SIG-M5 (cell line): ENCODE measurements around the gene H2AZ1.
"Not testable (repeated sequence)": the region's sequence is repeated elsewhere in the genome, so short reads cannot be mapped to it uniquely, and the experiment has no call there.

Source experiments
- DNase-seq: peaks from one replicate; lab custom pipeline; 2025; lab: John Stamatoyannopoulos, UW

H2AZ1 gene

DNA sequence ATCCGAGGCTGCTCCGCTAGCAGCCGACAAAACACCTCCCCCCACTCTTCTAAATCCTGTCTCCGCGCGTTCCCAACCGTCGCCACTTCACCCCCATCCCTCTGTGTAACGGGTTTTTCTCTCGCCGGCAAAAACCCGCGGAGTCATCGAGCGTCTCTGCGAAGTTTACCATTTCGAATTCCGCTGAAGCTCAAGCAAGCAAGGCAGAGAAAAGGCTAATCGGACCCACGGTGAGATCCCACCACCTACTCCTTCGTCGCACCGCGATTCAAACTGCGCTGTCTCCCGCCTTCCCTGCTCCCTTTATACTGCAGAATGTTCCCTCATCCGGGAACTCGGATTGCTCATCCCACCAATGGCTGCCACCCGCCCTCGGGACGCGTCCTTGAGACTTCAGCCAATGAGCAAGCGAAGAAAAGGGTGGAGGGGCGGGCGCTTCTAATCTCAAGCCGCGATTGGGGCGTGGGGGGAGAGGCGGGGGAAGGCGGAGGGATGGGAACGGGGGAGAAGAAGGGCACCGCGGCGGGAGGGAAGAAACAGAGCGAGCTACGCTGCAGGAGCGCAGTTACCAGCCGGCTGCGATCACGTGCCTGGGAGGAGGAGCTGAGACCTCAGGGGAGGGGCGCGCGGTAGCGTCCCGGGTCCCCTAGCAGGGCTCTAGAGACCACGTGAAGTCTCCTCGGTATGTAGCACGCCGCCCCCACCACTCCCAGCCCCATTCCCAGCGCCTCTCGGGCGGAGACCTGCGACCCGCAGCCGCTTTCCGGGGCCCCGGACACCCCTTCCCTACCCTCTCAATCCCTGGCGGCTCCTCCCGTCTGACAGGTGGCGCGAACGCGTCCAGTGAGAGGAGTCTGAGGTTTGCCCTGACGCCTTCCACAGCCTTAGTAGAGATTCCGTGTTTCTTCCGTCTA is at the start of gene H2AZ1:
Gene H2AZ1 (minus strand): TSS at position 277 of the 914 bp plus-strand sequence. CDS start 105 bp downstream, at position 172.
- DNase-seq: peak; percentile 79

DNA sequence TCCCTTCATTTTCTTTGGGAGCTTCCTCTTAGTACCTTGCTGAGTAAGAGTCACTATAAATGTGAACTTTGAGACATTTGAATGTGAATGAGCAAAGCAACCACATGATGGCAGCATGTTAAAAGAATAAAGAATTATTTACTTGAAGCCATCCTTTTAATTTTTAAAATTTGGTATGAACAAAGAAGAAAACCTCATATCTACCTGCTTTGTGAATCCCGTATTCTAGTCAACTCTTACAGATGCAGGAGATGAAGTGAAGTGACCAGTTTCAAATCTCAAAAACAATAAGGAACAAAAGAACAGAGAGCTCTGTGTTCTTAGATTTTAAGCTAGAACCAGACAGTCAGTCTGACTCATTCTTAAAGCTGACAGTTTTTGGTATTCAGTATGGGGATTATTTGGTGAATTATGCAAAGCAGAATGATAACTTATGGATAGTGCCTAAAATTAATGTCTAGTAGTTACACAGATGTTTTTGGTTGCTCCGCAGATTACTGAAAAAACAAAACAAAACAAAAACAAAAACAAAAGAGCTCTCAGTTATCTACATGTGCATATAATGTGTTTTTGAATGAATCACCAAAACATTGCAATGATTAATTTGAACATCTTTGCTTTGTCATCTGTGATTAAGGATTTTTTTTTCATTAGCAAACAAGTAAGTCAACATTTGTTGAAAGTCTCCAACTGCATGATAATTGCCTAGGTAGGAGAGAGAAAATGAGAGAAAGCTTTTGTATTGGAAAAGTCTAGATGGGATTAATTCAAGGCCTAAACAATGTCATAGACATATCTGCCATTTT is 48.2 kb upstream of the H2AZ1 start:
- DNase-seq: no peak

DNA sequence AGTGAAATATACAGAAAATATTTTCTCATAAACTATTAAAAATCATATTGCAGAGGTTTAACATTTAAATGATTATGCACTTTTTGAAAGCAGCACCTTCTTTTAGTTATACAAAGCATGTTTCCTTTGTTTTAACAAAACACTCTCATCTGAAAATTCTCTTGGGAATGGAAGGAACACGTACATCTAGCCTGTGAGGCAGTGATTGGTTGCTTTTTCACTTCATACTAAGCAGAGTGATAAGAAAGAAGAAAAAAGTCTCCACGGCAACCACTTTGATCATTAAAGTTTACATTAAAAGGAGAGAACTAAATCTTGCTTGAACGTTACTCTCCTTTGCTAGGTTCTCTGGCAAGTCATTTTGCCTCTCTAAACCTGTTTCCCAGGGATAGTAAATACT is 41.7 kb upstream of the H2AZ1 start:
- no peak for DNase-seq

DNA sequence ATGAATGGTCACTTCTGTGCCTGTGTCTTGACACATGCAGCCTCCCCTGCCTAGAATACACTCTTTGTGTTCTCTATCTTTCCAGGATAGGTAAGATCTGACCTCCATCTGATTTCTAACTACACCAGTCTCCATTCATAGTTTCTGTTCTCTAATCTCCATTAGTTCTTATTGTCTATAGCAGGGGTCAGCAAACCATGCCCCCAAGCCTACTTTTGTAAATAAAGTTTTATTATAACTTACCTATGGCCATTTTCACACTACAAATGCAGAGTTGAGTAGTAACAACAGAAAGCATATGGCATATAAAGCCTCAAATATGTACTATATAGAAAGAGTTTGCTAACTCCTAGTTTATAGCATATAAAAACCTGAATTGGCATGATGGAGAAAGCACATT is 37.6 kb upstream of the H2AZ1 start:
- no peak for DNase-seq

DNA sequence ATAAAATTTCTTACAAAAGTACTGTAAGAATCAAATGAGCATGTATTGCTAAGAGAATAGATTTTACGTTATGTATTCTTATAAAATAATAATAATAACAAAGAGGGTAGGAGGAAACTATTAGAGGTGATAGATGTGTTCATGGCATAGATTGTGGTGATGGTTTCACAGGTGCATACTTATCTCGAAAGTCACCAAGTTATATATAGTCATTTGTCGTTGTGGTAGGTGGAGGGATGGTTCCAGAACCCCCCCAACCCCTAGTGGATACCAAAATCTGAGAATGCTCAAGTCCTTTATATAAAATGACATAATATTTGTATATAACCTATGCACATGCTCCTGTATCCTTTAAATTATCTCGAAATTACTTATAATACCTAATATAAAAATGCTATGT is 36.7 kb upstream of the H2AZ1 start:
- no peak for DNase-seq

DNA sequence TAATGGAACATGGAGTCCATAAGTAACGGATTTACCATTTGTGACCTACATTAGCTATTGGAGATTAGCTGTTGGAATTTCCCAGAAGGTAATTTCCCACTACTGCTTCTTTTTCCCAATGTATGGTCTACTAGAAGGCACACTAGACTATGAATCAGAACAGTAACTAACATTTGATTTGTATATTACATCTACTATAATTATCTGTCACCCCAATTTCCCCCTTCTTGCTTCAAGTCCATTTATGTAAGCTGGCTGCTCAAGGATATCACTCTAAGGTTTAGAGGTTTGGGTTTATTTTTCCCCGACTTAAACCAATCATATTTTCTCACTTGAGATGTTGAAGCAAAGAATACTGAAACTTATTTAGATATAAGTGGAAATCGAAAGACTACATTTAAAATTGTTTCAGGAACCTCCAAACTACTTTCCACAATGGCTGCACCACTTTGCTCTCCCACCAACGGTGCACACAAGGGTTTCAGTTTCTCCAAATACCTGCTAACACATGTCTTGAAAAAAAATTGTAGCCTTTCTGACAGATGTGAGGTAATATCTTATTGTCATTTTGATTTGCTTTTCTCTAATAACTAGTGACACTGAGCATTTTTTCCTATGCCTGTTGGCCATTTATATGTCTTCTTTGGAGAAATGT is 33.3 kb upstream of the H2AZ1 start:
- DNase-seq: no peak

DNA sequence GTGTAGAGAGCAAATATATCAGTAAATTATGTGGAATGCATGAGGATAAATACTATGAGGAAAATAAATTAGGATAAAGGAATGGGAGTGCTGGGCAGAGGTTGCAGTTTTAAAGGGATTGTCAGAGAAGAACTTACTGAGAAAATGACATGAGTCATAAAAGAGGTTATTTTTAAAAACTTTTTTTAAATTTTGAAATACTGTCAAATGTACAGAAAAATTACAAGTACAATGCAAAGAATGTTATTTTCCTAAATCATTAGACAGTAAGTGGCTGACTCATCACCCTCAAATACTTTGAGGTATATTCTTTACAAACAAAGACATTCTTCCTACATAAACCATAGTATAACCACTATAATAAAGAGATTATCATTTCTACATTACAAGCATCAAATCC is 29.8 kb upstream of the H2AZ1 start:
- DNase-seq: no peak

DNA sequence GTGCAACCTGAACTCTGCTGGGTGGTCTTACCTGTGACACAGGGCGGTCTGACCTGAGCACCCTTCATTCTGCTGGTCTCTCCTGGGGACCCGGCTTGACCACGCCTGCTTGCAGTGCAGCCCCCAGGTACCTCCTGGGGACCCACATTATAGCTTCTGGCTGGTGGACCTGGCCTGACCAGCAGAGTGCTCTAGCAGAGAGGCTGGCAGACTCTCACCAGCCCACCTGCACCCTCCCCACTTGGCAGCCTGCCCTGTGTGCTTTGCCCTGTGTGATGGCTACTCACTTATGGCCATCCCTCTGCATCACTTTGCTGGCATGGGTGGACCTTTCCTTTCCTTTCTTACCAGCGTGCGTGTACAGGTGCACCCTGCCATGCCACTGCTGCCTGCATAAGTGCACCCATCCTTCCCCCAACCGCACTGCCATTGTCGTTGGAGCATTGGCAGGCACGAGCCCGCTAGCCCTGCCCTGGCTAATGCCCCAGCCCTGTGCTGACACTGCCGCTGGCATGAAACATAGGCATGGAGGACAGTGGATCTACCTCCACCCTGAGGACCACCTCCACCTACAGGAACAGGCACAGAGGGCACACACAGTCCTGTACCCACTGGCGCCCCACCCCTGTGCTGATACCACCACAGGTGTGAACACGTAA is 21.5 kb upstream of the H2AZ1 start:
- no peak for DNase-seq

DNA sequence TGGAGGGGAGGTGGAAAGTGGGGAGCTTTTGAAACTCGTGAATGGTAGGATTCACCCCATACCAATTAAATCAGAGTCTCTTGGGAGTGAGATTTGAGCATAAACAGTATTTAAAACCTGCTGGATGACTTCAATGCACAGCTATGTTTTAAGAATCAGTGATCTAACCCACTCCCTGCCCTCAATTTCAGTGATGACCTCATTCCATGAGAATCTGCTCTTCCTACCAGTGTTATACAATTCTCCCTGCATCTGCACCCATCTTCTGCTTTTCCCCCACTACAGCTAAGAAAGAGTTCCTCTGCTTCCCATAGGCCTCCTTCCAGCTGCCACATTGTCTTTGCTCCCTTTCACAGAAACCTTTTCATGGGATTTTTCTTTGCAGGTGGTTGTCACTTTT is 18.3 kb upstream of the H2AZ1 start:
- DNase-seq: no peak

DNA sequence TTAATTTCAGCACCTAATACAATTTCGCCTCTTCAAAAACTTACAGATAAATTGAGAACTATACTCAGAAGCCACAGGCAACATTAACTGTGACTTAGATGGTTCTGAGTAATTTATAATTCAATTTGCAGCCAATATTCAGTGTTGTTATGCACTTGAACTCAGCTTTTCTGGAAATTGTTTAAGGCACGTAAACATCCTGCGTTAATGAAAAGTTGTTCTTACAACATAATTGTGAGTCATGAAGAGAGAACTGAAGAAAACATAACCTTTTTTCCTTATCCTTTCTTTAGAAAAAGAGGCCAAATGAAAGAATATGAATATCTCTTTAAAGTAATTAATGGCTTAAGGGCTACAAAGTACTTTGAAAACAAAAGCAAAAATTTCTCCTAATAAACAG is 16.6 kb upstream of the H2AZ1 start:
- no peak for DNase-seq

DNA sequence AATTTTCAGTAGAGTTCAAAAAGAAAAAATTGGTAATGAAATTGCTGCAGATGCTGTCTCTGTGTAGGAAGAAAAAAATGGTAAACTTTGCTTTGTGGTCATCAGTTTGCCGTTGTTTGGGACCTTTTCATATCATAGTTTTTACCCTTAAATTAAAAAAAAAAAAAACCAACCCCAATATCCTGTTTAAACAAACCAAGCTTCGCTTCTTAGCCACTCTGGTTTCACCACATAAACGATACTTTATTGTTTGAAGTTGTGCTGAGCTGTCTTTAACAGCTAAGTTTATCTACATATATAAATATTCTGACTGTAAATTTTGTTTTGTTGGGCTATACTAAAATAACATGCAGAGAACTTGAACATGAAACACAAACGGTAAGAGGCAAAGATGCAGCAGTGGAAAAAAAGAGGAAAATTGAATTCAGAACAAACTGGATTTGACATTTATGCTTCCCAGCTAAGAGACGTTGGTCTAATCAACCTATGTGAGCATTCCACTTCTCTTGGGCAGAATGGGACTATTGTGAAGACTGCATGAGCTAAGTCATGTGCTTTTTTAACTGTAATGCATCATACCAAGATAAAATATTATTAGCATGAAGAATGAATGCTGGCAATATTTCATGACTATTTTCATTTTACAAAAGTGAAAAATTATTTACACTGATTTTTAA is 15.7 kb upstream of the H2AZ1 start:
- no peak for DNase-seq

DNA sequence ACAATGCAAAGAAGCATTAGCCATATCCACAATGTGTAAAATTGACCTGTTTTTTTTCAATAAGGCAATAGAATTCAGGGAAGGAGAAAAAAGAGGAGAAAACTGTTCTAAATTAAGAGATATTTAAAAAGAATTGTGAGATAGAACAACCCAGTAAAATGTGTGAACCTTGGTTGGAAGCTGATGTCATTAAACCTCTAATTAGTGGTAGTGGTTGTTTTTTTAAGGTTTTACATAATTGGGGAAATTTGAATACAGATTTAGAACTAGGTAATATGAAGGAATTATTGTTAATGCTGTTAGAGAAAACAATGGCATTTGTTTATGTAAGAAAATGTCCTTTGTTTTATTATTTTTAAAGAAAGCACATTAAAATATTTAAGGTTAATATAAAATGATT is 15.1 kb upstream of the H2AZ1 start:
- no peak for DNase-seq

DNA sequence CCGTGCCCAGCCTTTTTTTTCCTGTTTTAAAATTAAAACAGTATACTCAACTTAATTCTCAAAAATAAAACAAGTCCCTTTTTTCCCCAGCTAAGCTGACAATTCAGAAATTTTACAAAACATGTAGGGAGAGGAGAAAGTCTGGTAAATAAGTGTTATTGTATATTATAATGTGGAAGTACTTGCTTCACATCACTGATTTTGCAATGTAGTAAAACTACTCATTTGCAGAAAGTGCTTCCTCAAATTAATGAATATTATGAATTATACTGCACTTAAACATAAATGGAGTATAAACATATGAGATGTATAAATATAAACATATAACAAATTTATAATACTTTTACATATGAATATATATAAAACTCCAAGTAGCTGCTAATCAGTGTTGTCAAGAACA is 11.6 kb upstream of the H2AZ1 start:
- no peak for DNase-seq

DNA sequence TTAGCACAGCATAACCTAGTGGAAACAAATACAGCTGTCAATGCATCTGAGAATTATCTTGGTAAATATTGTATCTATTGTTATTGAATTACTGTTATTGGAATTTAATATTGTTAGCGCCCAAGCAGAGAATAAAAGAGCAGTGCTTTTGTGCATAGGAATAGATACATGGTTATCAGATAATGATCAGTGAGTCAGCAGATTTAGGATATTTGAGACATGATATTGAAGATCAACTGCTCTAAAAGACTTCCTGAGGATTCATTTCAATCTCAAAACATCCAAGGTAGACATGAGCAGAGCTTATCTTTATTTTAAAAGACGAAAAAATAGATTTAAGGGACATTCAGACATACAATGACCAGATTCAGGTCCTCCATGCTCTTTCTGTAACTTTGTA is 10.6 kb upstream of the H2AZ1 start:
- no peak for DNase-seq

DNA sequence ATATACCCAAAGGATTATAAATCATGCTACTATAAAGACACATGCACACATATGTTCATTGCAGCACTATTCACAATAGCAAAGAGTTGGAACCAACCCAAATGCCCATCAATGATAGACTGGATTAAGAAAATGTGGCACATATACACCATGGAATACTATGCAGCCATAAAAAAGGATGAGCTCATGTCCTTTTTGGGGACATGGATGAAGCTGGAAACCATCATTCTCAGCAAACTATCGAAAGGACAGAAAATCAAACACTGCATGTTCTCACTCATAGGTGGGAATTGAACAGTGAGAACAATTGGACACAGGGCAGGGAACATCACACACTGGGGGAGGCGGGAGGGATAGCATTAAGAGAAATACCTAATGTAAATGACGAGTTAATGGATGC is 8.1 kb upstream of the H2AZ1 start:
- not testable (repeated sequence) for DNase-seq

DNA sequence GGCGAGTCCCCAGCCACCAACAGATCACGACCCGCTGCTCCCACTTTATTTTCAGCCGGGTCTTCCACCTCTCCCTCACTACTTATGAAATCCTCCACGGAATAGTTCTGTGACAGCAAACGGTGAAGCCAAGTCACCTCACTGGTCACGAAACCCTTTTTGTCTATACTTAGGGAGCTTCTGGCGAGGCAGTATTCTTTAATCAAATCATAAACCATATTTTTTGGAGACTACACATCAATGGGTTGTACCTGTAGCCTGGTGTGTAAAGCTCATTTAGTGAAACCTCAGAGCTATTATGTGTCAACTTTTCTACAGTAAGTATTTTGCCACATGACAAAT is 809 bp upstream of the H2AZ1 start:
- DNase-seq: no peak

DNA sequence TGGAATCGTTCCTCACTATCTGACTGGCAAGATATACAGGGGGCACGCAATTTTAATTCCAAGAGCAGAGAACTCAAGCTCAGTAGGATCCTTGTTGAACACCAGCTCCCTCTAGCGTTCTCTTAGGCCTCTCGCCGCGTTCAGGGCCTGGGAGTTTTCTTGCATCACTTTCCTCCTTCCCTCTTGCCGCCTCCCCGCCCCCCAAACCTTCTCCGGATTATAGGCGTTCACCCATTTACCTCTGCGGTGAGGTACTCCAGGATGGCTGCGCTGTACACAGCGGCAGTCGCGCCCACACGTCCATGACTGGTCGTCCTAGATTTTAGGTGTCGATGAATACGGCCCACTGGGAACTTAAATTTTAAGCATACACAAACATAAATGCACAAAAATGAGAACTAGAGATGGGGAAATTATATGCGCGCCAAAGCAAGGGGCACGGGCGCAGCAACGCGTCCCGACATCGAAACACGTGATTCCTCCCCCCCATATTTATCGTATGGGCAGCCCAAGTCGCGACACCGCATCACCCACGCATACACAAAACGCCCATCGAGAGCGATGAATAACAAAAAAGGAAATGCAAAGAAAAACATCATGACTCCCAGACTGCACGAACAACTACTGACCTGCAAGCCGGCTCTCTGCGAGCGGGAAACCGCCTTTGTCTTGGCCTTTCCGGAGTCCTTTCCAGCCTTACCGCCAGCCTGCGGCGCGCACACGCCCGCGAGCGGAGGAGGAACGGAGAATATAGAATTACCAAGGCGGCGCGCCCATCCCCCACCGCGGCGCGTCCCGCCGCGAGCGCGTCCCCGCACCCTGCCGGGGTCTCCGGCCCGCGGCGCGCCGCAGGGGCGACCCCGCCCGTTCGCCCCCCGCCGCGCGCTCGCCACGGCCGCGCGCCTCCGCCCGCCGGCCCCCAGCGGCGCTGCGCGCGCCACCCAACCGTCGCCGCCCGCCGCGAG is 759 bp downstream of the H2AZ1 start:
- peak; percentile 82 for DNase-seq

DNA sequence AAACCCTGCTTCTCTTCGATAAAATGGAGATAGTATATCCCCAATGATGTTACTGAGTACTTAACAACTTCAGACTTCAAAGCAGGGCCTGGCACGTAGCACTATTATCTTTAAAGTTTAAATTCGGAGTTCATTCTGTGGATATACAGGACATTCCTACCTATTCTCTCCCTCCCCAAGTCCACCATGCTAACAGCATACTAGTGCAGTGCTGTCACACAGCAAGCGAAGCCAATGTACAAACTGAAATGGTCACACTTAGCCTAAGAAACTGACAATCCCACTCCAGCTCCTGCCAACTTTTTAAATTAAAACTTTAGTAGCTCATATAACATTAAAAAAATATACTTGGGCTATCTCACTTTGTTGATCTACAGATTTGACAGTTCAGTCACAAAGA is 2.5 kb downstream of the H2AZ1 start:
- DNase-seq: no peak

DNA sequence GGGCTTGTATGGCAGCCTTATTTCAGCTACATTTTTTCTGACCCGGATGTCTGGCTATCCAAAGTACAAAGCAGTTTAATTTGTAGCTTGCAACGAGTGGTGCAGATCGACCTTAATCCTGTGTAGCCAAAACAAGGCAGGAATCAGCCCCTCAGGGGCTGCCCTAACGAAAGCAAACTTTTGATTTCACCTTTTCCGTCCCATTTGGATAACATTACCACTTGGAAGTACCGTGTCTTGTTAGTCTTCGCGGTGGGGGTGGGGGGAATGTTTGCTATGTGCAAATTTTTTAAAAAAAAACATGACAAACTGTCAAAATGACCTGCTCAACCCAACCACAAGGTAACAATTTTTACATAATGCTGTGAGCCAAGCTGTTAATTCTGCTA is 2.9 kb downstream of the H2AZ1 start:
- DNase-seq: no peak

DNA sequence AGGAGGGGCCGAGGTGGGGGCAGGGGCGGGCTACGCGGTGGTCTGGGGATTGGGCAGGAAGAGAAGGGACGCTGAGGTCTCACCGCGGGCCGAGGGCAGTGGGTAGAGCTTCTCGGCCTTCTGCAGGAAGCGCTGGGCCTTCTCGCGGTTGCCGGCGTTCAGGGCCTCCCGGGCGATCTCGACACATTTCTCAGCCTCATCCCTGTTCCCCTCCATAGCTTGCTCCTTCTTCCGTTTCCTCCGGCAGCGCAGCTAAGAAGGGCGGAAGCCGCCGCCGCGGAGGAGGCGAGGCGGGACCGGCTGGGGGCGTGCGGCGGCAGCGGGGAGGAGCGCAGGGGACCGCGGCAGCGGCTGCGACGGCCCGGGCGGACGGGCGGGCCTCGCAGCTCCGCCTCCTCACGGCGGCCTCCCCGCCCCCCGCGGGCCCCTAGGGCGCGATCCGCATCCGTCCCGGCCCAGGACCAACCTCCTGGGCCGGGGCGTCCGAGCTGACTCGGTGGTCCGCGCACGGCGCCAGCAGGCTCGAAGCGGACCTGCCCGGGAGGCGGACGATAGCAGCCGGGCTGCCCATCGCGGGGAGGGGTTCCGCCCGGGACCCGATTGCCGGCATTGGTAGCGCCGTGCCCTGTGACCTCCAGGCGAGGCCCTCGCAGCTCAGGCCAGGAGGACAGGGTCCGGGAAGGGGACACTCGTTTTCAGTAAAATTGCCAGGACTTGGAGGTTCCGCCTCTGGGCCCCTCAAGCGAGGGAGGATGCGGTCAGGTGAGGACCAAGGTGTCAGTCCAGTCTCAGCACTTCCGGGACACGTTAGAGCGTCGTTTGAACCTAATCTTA is 3.5 kb downstream of the H2AZ1 start, which contains the start of gene DNAJB14:
Gene DNAJB14 (minus strand): TSS at position 263 of the 834 bp plus-strand sequence. CDS start 47 bp downstream, at position 216.
- DNase-seq: peak; percentile 17
